Mucosa of rectum (tissue), 2 donors: ENCODE measurements around the gene HOXD9.

Source experiments
- H3K27ac ChIP-seq, 2 donors: one replicate each; pipeline ENCODE4 v1.7.0; 2013; ENCODE audit warnings: inconsistent platforms in 2 of 2, low read depth in 2 of 2, low read length in 2 of 2
- H3K27me3 ChIP-seq, 2 donors: one replicate each; pipeline ENCODE4 v1.7.0; 2013; ENCODE audit warnings: low read length in 2 of 2; ENCODE audit not compliant: control insufficient read depth in 2 of 2, insufficient read depth in 2 of 2
- H3K36me3 ChIP-seq, 2 donors: one replicate each; pipeline ENCODE4 v1.7.0; 2013; ENCODE audit warnings: low read length in 2 of 2; ENCODE audit not compliant: control insufficient read depth in 2 of 2, insufficient read depth in 2 of 2
- H3K4me1 ChIP-seq, 2 donors: one replicate each; pipeline ENCODE4 v1.7.0; 2013; ENCODE audit warnings: low read length in 2 of 2, mild to moderate bottlenecking in 1 of 2; ENCODE audit not compliant: control insufficient read depth in 2 of 2, insufficient read depth in 2 of 2
- H3K4me3 ChIP-seq, 2 donors: one replicate each; pipeline ENCODE4 v1.7.0; 2013; ENCODE audit warnings: low read length in 2 of 2
- H3K9ac ChIP-seq, 2 donors: one replicate each; pipeline ENCODE4 v1.7.0; 2013; ENCODE audit warnings: low read length in 2 of 2, low read depth in 1 of 2, mild to moderate bottlenecking in 1 of 2
- H3K9me3 ChIP-seq, 2 donors: one replicate each; pipeline ENCODE4 v1.7.0; 2013; ENCODE audit warnings: low read length in 2 of 2; ENCODE audit not compliant: control insufficient read depth in 2 of 2
- donor health status: healthy.
- donor health status: Normal muscosa, but diverticular disease.

The HOXD9 gene

GRCh38 chr2:176139661-176140512, 17.4 kb downstream of the HOXD9 start:
- peak overlapping the region in 1 of 2 donors; percentile 72 for H3K9ac ChIP-seq
- no peaks in the 10 kb centered on the region for H3K36me3 ChIP-seq
- peak overlapping the region in 1 of 2 donors; percentile 61 for H3K27ac ChIP-seq
- H3K27me3 ChIP-seq = peaks cover 3 to 10% of the 10 kb centered on the region in 2 donors
- no peaks in the 10 kb centered on the region for H3K9me3 ChIP-seq
- peak overlapping the region in 1 of 2 donors; percentile 76 for H3K4me3 ChIP-seq
- peaks cover 26 to 28% of the 10 kb centered on the region in 2 donors for H3K4me1 ChIP-seq

- Histone ChIP-seq H3K9me3 (no peaks in the 10 kb centered on the region), H3K36me3 (no peaks in the 10 kb centered on the region), H3K4me1 (peaks cover 26 to 34% of the 10 kb centered on the region in 2 donors), H3K4me3 (peak overlapping the region; percentile 76 to 78), H3K27me3 (peaks cover 3 to 8% of the 10 kb centered on the region in 2 donors), H3K27ac (peak overlapping the region; percentile 26 to 56), H3K9ac (peak overlapping the region; percentile 56 to 72)
Measured at GRCh38 chr2:176140513-176141317, 18.2 kb downstream of the HOXD9 start.

- Histone ChIP-seq H3K27ac (no peak overlapping the region), H3K9ac (no peak overlapping the region), H3K36me3 (no peaks in the 10 kb centered on the region), H3K4me3 (no peak overlapping the region), H3K9me3 (no peaks in the 10 kb centered on the region), H3K27me3 (peaks cover 3 to 5% of the 10 kb centered on the region in 2 donors), H3K4me1 (peaks cover 25 to 37% of the 10 kb centered on the region in 2 donors)
Measured at GRCh38 chr2:176142281-176142680, 19.8 kb downstream of the HOXD9 start.

GRCh38 chr2:176145085-176145969, 22.8 kb downstream of the HOXD9 start:
- Histone ChIP-seq H3K36me3 (no peaks in the 10 kb centered on the region), H3K4me3 (peak overlapping the region in 1 of 2 donors; percentile 9), H3K27ac (no peak overlapping the region), H3K9me3 (no peaks in the 10 kb centered on the region), H3K9ac (no peak overlapping the region), H3K27me3 (peaks cover 0 to 2% of the 10 kb centered on the region in 2 donors), H3K4me1 (peaks cover 23 to 33% of the 10 kb centered on the region in 2 donors)

GRCh38 chr2:176146101-176146500, 23.6 kb downstream of the HOXD9 start:
- peak overlapping the region in 1 of 2 donors; percentile 9 for H3K4me3 ChIP-seq
- no peak overlapping the region for H3K27ac ChIP-seq
- peaks cover 0 to 2% of the 10 kb centered on the region in 2 donors for H3K27me3 ChIP-seq
- H3K36me3 ChIP-seq = peaks cover 0 to 3% of the 10 kb centered on the region in 2 donors
- no peaks in the 10 kb centered on the region for H3K9me3 ChIP-seq
- H3K4me1 ChIP-seq = peaks cover 17 to 28% of the 10 kb centered on the region in 2 donors
- no peak overlapping the region for H3K9ac ChIP-seq

GRCh38 chr2:176146645-176147044, 24.1 kb downstream of the HOXD9 start:
- Histone ChIP-seq H3K36me3 (peaks cover 0 to 3% of the 10 kb centered on the region in 2 donors), H3K4me3 (peak overlapping the region in 1 of 2 donors; percentile 9), H3K9me3 (no peaks in the 10 kb centered on the region), H3K27me3 (peaks cover 0 to 2% of the 10 kb centered on the region in 2 donors), H3K9ac (no peak overlapping the region), H3K27ac (no peak overlapping the region), H3K4me1 (peaks cover 17 to 28% of the 10 kb centered on the region in 2 donors)

GRCh38 chr2:176147210-176147799, 24.8 kb downstream of the HOXD9 start:
- no peak overlapping the region for H3K27ac ChIP-seq
- peaks cover 17 to 28% of the 10 kb centered on the region in 2 donors for H3K4me1 ChIP-seq
- no peak overlapping the region for H3K4me3 ChIP-seq
- no peak overlapping the region for H3K9ac ChIP-seq
- peaks cover 0 to 3% of the 10 kb centered on the region in 2 donors for H3K36me3 ChIP-seq
- no peaks in the 10 kb centered on the region for H3K9me3 ChIP-seq
- H3K27me3 ChIP-seq = peaks cover 0 to 2% of the 10 kb centered on the region in 2 donors

- Histone ChIP-seq H3K9ac (no peak overlapping the region), H3K27ac (no peak overlapping the region), H3K4me1 (peaks cover 14 to 26% of the 10 kb centered on the region in 2 donors), H3K27me3 (peaks cover 0 to 4% of the 10 kb centered on the region in 2 donors), H3K9me3 (no peaks in the 10 kb centered on the region), H3K4me3 (no peak overlapping the region), H3K36me3 (peaks cover 0 to 6% of the 10 kb centered on the region in 2 donors)
Measured at GRCh38 chr2:176147800-176148496, 25.4 kb downstream of the HOXD9 start.
